PC-3 (cell line): Measurements from ENCODE around the gene TOB1. TPM values are rescaled to one million over a fixed set of nuclear protein-coding genes. Genes with fewer than 3 reads are reported as not detected.

Experiments used
- ATAC-seq: fragments of 200-7000 bp; cut with Tn5 transposase; 2 replicates; pipeline ENCODE4 v1.9.1; 2020; ENCODE audit warnings: mild to moderate bottlenecking, moderate library complexity
- BruUV-seq: library from RNA; stranded (reverse); fragments of 400-500 nt; replicated peaks from 2 replicates; lab custom pipeline; 2021; lab: Mats Ljungman, UMichigan
- CTCF ChIA-PET: fragments of 300-600 bp; sonication (Branson Sonifier 250); formaldehyde crosslinking; loops from one replicate; lab custom pipeline; 2022; ENCODE audit warnings: antibody characterized with exemption; lab: Charles Lee
- POLR2A ChIA-PET: fragments of 300-600 bp; sonication (Branson Sonifier 250); formaldehyde crosslinking; loops from one replicate; lab custom pipeline; 2022; ENCODE audit warnings: antibody characterized with exemption; ENCODE audit not compliant: unreplicated experiment; lab: Charles Lee
- DNase-seq: peaks from one replicate; pipeline ENCODE4 v3.0.0-alpha.2; 2015
- H2AFZ ChIP-seq: fragments of 300-600 bp; sonication (generic); 2 replicates; pipeline ENCODE4 v1.6.0; 2016; ENCODE audit warnings: antibody characterized with exemption, low read length
- H3F3A ChIP-seq: fragments of 300-600 bp; sonication (generic); one replicate; pipeline ENCODE4 v1.6.0; 2017; ENCODE audit warnings: antibody characterized with exemption, low read length, control low read depth, mild to moderate bottlenecking; ENCODE audit not compliant: unreplicated experiment
- H3K27ac ChIP-seq: fragments of 300-600 bp; sonication (generic); 2 replicates; pipeline ENCODE4 v1.5.1; 2016; ENCODE audit warnings: mild to moderate bottlenecking, low read length
- H3K27me3 ChIP-seq: fragments of 300-600 bp; sonication (generic); 2 replicates; pipeline ENCODE4 v1.6.1; 2016; ENCODE audit warnings: low read length, mixed read lengths
- H3K36me3 ChIP-seq: fragments of 300-600 bp; sonication (generic); 2 replicates; pipeline ENCODE4 v1.6.1; 2016; ENCODE audit warnings: low read depth, mixed run types, low read length, mixed read lengths
- H3K4me1 ChIP-seq: fragments of 300-600 bp; sonication (generic); 2 replicates; pipeline ENCODE4 v1.5.1; 2016; ENCODE audit warnings: low read length; ENCODE audit not compliant: insufficient read depth
- H3K4me2 ChIP-seq: fragments of 300-600 bp; sonication (generic); 2 replicates; pipeline ENCODE4 v1.6.0; 2016; ENCODE audit warnings: low read length
- H3K4me3 ChIP-seq: fragments of 300-600 bp; sonication (generic); 2 replicates; pipeline ENCODE4 v1.5.1; 2016; ENCODE audit warnings: mild to moderate bottlenecking, low read length, mixed read lengths
- H3K79me2 ChIP-seq: fragments of 300-600 bp; sonication (generic); 2 replicates; pipeline ENCODE4 v1.6.1; 2017; ENCODE audit warnings: low read length, mixed read lengths
- H3K9ac ChIP-seq: fragments of 300-600 bp; sonication (generic); 2 replicates; pipeline ENCODE4 v1.6.0; 2016; ENCODE audit warnings: mild to moderate bottlenecking, low read length
- H3K9me2 ChIP-seq: fragments of 300-600 bp; sonication (generic); replicated peaks from 2 replicates; pipeline ENCODE4 v1.6.1; 2016; ENCODE audit warnings: mixed run types, low read length, mixed read lengths
- H3K9me3 ChIP-seq: fragments of 300-600 bp; sonication (generic); 2 replicates; pipeline ENCODE4 v1.6.1; 2016; ENCODE audit warnings: low read length, mixed read lengths
- H4K20me1 ChIP-seq: fragments of 300-600 bp; sonication (generic); 2 replicates; pipeline ENCODE4 v1.6.1; 2016; ENCODE audit warnings: low read length, mixed read lengths
- EZH2 ChIP-seq: fragments of 300-600 bp; sonication (generic); IDR thresholded peaks from one replicate; pipeline ENCODE4 v1.6.1; 2017; ENCODE audit warnings: antibody characterized with exemption, mild to moderate bottlenecking, low read length; ENCODE audit not compliant: unreplicated experiment
- EZH2phosphoT487 ChIP-seq: fragments of 300-600 bp; sonication (generic); IDR thresholded peaks from 2 replicates; pipeline ENCODE4 v1.6.1; 2018; ENCODE audit warnings: mild to moderate bottlenecking, antibody characterized with exemption, low read length, borderline replicate concordance
- intact Hi-C: fragments of 100-400 bp; cut with micrococcal nuclease; formaldehyde crosslinking; loops from 2 replicates; pipeline ENCODE4 v1.9.0; 2023
- total RNA-seq: library from RNA; depleted of rRNA; stranded (reverse); fragments of >200 nt; gene quantifications from 2 replicates; pipeline ENCODE4 v1.2.3, GENCODE V29; 2014
- TF ChIP-seq, protein P1 (sequence below): fragments of 300-600 bp; sonication (generic); conservative IDR thresholded peaks from 2 replicates; pipeline ENCODE4 v1.5.1; 2017; ENCODE audit warnings: antibody characterized with exemption, low read depth, mild to moderate bottlenecking, low read length

Gene TOB1
- total RNA-seq, 1 experiment from 2014 or later, result 28.7 TPM

DNA sequence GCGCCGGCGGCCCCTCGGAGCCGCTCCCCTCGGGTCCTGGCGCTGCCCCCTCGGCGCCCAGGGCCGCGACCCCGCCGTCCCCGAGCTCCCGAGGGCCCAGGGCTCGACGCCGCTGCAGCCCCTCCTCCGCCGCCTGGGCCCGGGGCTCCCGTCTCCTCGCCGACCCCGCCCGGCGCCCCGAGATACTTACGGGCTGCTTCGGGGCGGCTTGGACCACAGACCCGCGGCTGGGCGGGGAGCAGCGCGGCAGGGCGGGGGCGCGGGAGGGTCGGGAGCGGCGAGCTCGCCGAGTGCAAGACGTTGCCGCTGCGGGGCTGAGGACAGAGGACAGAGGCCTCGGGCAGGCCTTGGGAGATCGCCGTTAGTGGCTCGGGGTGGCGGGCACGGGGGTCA lies 290 bp downstream of the TOB1 start:
- no peaks in the 10 kb centered on the region for H3K9me3 ChIP-seq
- no TSS peak for BruUV-seq
- peak overlapping the region; percentile 60 for H3K9ac ChIP-seq
- H3K4me3 ChIP-seq, result peak overlapping the region; percentile 85
- peaks cover 43% of the 10 kb centered on the region for H3K79me2 ChIP-seq
- no peaks in the 10 kb centered on the region for H3K27me3 ChIP-seq
- ATAC-seq (peak; percentile 0; the same call in 1 of the 2 replicates), DNase-seq (no peak)
- H4K20me1 ChIP-seq, result peaks cover 37% of the 10 kb centered on the region
- TF ChIP-seq EZH2phosphoT487, result no peak
- TF ChIP-seq EZH2, result no peak
- TF ChIP-seq, protein P1, sequence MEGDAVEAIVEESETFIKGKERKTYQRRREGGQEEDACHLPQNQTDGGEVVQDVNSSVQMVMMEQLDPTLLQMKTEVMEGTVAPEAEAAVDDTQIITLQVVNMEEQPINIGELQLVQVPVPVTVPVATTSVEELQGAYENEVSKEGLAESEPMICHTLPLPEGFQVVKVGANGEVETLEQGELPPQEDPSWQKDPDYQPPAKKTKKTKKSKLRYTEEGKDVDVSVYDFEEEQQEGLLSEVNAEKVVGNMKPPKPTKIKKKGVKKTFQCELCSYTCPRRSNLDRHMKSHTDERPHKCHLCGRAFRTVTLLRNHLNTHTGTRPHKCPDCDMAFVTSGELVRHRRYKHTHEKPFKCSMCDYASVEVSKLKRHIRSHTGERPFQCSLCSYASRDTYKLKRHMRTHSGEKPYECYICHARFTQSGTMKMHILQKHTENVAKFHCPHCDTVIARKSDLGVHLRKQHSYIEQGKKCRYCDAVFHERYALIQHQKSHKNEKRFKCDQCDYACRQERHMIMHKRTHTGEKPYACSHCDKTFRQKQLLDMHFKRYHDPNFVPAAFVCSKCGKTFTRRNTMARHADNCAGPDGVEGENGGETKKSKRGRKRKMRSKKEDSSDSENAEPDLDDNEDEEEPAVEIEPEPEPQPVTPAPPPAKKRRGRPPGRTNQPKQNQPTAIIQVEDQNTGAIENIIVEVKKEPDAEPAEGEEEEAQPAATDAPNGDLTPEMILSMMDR, result no peak
- peak overlapping the region; percentile 81 for H3K4me2 ChIP-seq
- H3K36me3 ChIP-seq, result peaks cover 22% of the 10 kb centered on the region
- H3F3A ChIP-seq, result peaks cover 5% of the 10 kb centered on the region
- peaks cover 39% of the 10 kb centered on the region for H3K4me1 ChIP-seq
- intact Hi-C loops, result loop anchor here (1.0 to 5.0 kb wide), 2 partner anchors 27 to 286 kb away; partner anchors contain the start of gene NME1
- peak overlapping the region; percentile 3; the same call in 1 of the 2 replicates for H3K27ac ChIP-seq
- H2AFZ ChIP-seq, result no peak overlapping the region
- POLR2A ChIA-PET, result interaction anchor here (0.6 to 1.7 kb wide), 11 partner anchors 14 to 270 kb away, joined by 3 to 17 read pairs (median 6); partner anchors contain the start of gene ANKRD40
- no peaks in the 10 kb centered on the region for H3K9me2 ChIP-seq
- CTCF ChIA-PET, result interaction anchor here (1.6 to 1.9 kb wide), 2 partner anchors 25 to 84 kb away, joined by 5 to 6 read pairs; no protein-coding TSS in a partner anchor

DNA sequence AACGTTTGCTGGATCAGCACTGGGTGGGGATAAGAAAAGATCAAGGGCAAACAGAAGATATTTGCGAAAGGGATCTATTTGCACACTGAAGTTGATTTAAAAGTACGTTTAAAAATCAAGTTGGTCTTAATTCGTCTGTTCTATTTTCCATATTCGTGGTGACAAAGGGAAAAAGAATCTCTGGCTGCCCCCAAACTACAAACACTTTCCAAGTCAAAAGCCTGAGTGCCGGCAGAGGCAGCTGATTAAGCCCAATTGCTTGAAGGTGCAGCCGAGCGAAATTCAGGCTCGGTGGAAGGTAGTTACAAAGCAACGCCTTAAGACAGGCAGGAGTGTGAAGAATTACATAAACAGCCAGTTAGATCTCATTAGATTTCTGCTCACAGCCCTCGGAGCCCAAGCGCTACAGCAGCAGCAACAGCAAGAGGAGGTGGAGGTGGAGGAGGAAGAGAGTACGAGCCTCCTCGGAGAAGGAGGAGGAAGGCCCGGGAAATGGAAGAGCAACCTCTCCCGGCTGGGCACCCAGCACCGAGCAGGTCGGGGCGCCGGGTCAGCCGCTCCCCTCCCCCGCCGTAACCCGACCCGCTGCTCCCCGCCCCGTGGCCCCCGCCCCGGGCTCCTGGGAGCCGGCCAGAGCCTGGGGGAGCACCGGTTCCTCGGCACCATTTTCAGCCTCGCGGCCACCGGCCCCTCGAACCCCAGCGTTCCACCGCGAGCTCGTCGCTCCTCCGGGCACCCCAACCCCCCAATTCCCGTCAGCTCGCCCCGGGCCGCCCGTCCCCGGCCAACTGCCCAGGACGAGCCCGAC lies 890 bp downstream of the TOB1 start:
- Histone ChIP-seq H3K79me2 (peaks cover 43% of the 10 kb centered on the region), H3K9ac (peak overlapping the region; percentile 60), H3K27ac (peak overlapping the region; percentile 3; the same call in 1 of the 2 replicates), H4K20me1 (peaks cover 37% of the 10 kb centered on the region), H3K4me2 (peak overlapping the region; percentile 81), H3F3A (peaks cover 5% of the 10 kb centered on the region), H3K9me3 (no peaks in the 10 kb centered on the region), H3K4me3 (peak overlapping the region; percentile 85), H3K4me1 (peaks cover 39% of the 10 kb centered on the region), H3K36me3 (peaks cover 22% of the 10 kb centered on the region), H2AFZ (no peak overlapping the region), H3K9me2 (no peaks in the 10 kb centered on the region), H3K27me3 (no peaks in the 10 kb centered on the region)
- DNase-seq (peak; percentile 53), ATAC-seq (peak; percentile 1)
- ChIA-PET CTCF (no interaction called here), POLR2A (interaction anchor here (0.6 to 1.7 kb wide), 6 partner anchors 13 to 168 kb away, joined by 3 to 12 read pairs (median 6); partner anchors contain the start of gene ANKRD40)
- intact Hi-C loops, result loop anchor here (5.0 kb wide), 1 partner anchor 287 kb away; the partner anchor contains the start of gene NME1
- TSS peak; percentile 41 for BruUV-seq
- TF ChIP-seq, protein P1, result no peak
- TF ChIP-seq EZH2phosphoT487 (no peak), EZH2 (no peak)
